Superior temporal gyrus (tissue), 1 donor: ENCODE measurements around the gene PLCG2.
A peak's percentile ranks its signal among the peaks of the same experiment; 100 is the strongest.
"Not testable (repeated sequence)": the region's sequence is repeated elsewhere in the genome, so short reads cannot be mapped to it uniquely, and the experiment has no call there.

ENCODE experiments used
- DNase-seq: peaks from one replicate; pipeline ENCODE4 v3.0.0-alpha.2; 2016; ENCODE audit errors: extremely low spot score

PLCG2 gene

GRCh38 chr16:81778861-81779535, at the start of gene PLCG2:
Gene PLCG2 (plus strand): TSS chr16:81779291. CDS start chr16:81785990, 6,699 bp downstream.
- no peak for DNase-seq

- no peak for DNase-seq
These were observed 49.6 kb upstream of the PLCG2 start for GRCh38 chr16:81729451-81729850.

- DNase-seq = peak; percentile 74
These were observed 48.7 kb upstream of the PLCG2 start for GRCh38 chr16:81730090-81731051.

GRCh38 chr16:81731649-81732048, 47.4 kb upstream of the PLCG2 start:
- DNase-seq = no peak

GRCh38 chr16:81732699-81733098, 46.4 kb upstream of the PLCG2 start:
- no peak for DNase-seq

GRCh38 chr16:81733295-81733694, 45.8 kb upstream of the PLCG2 start:
- no peak for DNase-seq

- DNase-seq = no peak
These were observed 44.3 kb upstream of the PLCG2 start for GRCh38 chr16:81734632-81735434.

GRCh38 chr16:81737885-81738536, 41.1 kb upstream of the PLCG2 start:
- peak; percentile 90 for DNase-seq

- no peak for DNase-seq
These were observed 40.2 kb upstream of the PLCG2 start for GRCh38 chr16:81738783-81739496.

- no peak for DNase-seq
These were observed 39.6 kb upstream of the PLCG2 start for GRCh38 chr16:81739503-81739902.

- DNase-seq = no peak
These were observed 38.9 kb upstream of the PLCG2 start for GRCh38 chr16:81740169-81740568.

GRCh38 chr16:81741430-81741770, 37.7 kb upstream of the PLCG2 start:
- DNase-seq = not testable (repeated sequence)

- DNase-seq = no peak
These were observed 34.7 kb upstream of the PLCG2 start for GRCh38 chr16:81744385-81744784.

- no peak for DNase-seq
These were observed 34.2 kb upstream of the PLCG2 start for GRCh38 chr16:81744911-81745310.

- DNase-seq = peak; percentile 83
These were observed 33.2 kb upstream of the PLCG2 start for GRCh38 chr16:81745704-81746558.

GRCh38 chr16:81746566-81746965, 32.5 kb upstream of the PLCG2 start:
- no peak for DNase-seq

GRCh38 chr16:81748476-81749198, 30.5 kb upstream of the PLCG2 start:
- no peak for DNase-seq

- no peak for DNase-seq
These were observed 26.7 kb upstream of the PLCG2 start for GRCh38 chr16:81752225-81752875.

GRCh38 chr16:81752876-81753227, 26.2 kb upstream of the PLCG2 start:
- no peak for DNase-seq
